HT1080 (cell line): ENCODE data around the gene SCN5A. TPM values are rescaled to one million over a fixed set of nuclear protein-coding genes. Genes with fewer than 3 reads are reported as not detected.

Experiments used
- DNase-seq: peaks from one replicate; pipeline ENCODE4 v3.0.0-alpha.2; 2015; ENCODE audit warnings: low read depth
- small RNA-seq: library from RNA; depleted of rRNA; stranded (forward); fragments of <200 nt; gene quantifications from one replicate; pipeline ENCODE3, GENCODE V24; 2014
- total RNA-seq: library from RNA; depleted of rRNA; stranded (reverse); fragments of >200 nt; shearing (Covaris generic); gene quantifications from 2 replicates; pipeline ENCODE4 v1.2.3, GENCODE V29; 2014; rRNA removed

Gene SCN5A
- total RNA-seq, 1 experiment from 2014 or later: 5.9 TPM

GRCh38 chr3:38509732-38510131 is 139.8 kb downstream of the SCN5A start:
- no peak for DNase-seq

- DNase-seq: no peak
Observed at GRCh38 chr3:38507120-38507519, 142.4 kb downstream of the SCN5A start.

GRCh38 chr3:38500688-38501417 is 148.6 kb downstream of the SCN5A start:
- no peak for DNase-seq

Small RNA genes within 50 kb of the gene (small RNA-seq; reads per million reads assigned to genes)
- gene RF00019: not detected

Other genes with a start within 250 kb of the SCN5A start
- gene ACVR2B, start 195.8 kb downstream of the SCN5A start, total RNA-seq: 1.9 and 5.9 TPM in 2 replicates
- 8.6 and 8.8 TPM in 2 replicates for gene EXOG, start 153.3 kb downstream of the SCN5A start, total RNA-seq
- gene SCN10A, start 166.5 kb upstream of the SCN5A start, total RNA-seq: not detected in 2 replicates